Measurements from ENCODE around the gene FEM1C.
A peak's percentile ranks its signal among the peaks of the same experiment; 100 is the strongest.

The FEM1C gene

DNA sequence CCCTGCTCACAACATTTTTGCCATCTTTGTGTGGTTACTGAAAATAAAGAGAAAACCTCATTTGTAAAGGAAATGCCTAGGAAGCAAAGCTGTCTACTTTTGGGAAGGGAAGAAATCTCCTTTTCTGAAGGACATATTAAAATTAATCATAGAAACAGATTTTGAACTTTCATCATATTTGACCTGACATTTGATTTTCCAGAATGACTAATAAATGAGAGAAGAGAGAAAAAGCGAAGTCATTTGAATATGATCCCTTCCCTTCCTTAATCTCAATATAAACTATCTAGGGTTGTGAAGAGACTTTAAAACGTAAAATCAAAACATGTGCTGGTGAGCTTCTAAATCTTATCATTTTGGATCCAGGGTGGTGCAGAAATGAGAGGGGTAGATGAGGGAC is 66.3 kb downstream of the FEM1C start:
- DNase-seq = no peak

- no peak for DNase-seq
Measured at GRCh38 chr5:115477581-115477980, 67.0 kb downstream of the FEM1C start.

DNA sequence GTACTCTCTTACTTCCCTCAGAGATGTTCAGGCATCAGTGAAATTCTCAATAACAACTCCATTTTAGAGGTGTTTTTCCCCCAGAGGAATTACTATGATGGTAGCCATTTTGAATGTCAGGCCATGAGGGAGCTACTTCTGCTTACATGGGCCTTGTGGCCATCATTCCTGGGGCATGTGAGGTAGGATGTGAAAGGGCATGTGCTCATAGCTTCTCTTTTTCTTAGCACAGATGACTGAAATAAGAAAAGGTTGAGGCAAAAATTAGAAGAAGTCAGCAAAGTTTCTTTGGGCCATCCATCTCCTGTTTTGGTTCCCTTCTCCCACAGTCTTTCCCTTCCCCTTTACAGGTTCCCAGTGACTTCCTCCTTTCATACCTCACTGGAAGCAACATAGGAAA is 68.8 kb downstream of the FEM1C start:
- DNase-seq = no peak

DNA sequence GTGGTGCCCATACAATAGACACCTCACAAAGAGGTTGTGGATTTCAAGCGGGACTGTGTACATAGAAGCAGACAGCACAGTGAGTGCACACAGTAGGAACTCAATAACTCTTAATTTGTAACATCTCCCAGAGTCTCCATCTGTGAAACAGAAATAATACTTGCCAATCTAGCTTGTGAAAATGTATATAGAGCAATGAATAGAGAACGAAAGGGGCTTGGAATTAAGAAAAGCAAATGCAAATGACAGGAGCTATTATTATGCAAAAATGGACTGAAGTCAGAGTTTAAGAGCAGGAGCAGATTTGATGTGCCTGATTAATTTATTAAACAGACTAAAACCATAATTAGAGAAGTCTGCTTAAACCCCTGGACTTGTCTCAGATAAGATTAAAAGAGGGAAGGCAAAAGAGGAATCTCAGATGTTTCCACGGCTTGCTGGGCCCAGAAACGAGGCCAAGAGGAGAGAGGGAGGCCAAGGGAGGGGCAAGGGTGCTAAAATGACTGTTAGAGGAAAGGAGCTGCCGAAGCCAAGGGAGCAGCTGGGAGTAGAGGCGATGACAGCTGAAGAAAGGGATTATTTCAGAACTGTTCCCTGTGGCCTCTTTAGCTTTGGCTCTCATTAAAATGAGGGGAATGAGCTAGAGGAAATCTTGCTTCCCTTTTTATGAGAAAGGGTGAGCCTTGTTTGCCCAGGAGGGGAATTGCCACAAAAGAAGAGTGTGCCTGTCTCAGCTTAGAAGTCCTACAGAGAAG is 72.1 kb downstream of the FEM1C start:
- peak in 6 of 56 donors; percentile 6 to 35 (median 18) for DNase-seq

GRCh38 chr5:115471345-115472063 is 73.1 kb downstream of the FEM1C start:
- DNase-seq = peak in 5 of 56 donors; percentile 7 to 29 (median 25)

GRCh38 chr5:115470921-115471320 is 73.7 kb downstream of the FEM1C start:
- DNase-seq = no peak

Data from amygdala (tissue), 56 donors.